Transverse colon (tissue), 4 donors: ENCODE measurements around the gene ZNF575.

Experiments
- POLR2A ChIP-seq: fragments of 450-650 bp; IDR thresholded peaks from one replicate; pipeline ENCODE4 v1.6.1; 2016; ENCODE audit warnings: antibody characterized with exemption, mild to moderate bottlenecking, moderate library complexity
- POLR2AphosphoS5 ChIP-seq, 3 donors: sonication (generic); formaldehyde crosslinking; IDR thresholded peaks; one replicate each; pipeline ENCODE4 v1.6.1; 2016; ENCODE audit warnings: antibody characterized with exemption in 3 of 3
- TF ChIP-seq, protein P1 (sequence below), 5 experiments: fragments of 200-600 bp in 3 of 5; fragments of 450-650 bp in 2 of 5; sonication (generic) in 3 of 5; IDR thresholded peaks; 1 replicate in 2 of 5; 2 replicates in 3 of 5; pipeline ENCODE4 v1.5.1; 2016 to 2017; ENCODE audit warnings: antibody characterized with exemption in 5 of 5, inconsistent platforms in 3 of 5, mild to moderate bottlenecking in 2 of 5, moderate library complexity in 1 of 5

DNA sequence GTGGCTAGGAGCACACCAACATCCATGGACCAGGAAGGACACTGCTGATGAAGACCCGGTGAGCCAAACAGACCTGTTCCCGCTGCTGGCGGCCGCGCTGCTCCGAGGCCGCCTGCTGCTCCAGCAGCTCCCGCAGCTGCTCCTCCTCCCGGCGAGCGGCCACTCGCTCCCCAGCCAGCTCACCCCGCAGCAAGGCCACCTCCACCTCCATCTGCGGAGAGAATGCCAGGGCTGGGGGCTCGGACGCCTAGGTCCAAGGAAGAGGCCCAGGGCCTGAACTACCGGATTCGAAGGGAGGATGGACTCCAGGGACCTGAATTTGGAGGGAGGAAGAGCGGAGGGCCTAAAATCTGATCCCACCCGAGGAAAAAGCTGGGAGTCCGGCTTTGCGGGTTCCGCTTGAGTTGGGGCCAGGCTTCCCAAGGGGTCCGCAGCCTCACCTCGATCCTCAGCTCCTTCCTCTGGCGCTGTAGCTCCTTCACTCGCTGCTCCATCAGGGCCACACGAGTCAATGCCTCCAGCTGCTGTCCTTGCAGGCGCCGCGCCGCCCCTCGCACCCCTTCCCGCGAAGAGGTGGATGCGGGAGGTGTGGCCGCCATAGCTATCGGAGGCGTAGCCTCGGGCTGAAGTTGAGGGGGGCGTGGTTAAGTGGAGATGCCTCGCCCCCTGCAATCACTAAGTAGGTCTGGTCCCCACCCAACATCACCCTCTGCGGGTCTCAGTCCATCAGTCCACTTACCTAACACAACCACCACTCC is 31.1 kb upstream of the ZNF575 start:
- TF ChIP-seq, protein P1, sequence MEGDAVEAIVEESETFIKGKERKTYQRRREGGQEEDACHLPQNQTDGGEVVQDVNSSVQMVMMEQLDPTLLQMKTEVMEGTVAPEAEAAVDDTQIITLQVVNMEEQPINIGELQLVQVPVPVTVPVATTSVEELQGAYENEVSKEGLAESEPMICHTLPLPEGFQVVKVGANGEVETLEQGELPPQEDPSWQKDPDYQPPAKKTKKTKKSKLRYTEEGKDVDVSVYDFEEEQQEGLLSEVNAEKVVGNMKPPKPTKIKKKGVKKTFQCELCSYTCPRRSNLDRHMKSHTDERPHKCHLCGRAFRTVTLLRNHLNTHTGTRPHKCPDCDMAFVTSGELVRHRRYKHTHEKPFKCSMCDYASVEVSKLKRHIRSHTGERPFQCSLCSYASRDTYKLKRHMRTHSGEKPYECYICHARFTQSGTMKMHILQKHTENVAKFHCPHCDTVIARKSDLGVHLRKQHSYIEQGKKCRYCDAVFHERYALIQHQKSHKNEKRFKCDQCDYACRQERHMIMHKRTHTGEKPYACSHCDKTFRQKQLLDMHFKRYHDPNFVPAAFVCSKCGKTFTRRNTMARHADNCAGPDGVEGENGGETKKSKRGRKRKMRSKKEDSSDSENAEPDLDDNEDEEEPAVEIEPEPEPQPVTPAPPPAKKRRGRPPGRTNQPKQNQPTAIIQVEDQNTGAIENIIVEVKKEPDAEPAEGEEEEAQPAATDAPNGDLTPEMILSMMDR (IDR thresholded peaks at IDR 0.05), result no peak
- TF ChIP-seq POLR2A (no peak), POLR2AphosphoS5 (IDR thresholded peaks at IDR 0.05) (no peak)
